Mesendoderm (in vitro differentiated cells): ENCODE results near the gene IL13.

Experiments used
- DNase-seq: peaks from one replicate; pipeline ENCODE4 v3.0.0; 2013
- H2AK5ac ChIP-seq: 2 replicates; pipeline ENCODE4 v1.6.1; 2013; ENCODE audit warnings: low read length, inconsistent platforms
- H2BK120ac ChIP-seq: 2 replicates; pipeline ENCODE4 v1.6.1; 2013; ENCODE audit warnings: low read depth, mild to moderate bottlenecking, low read length, moderate library complexity, mixed read lengths
- H2BK15ac ChIP-seq: replicated peaks from 2 replicates; pipeline ENCODE4 v1.6.1; 2013; ENCODE audit warnings: low read depth, mild to moderate bottlenecking, moderate library complexity
- H2BK5ac ChIP-seq: 2 replicates; pipeline ENCODE4 v1.6.1; 2013; ENCODE audit warnings: low read length, inconsistent platforms
- H3K18ac ChIP-seq: 2 replicates; pipeline ENCODE4 v1.6.1; 2013; ENCODE audit warnings: mild to moderate bottlenecking, low read length, mixed read lengths
- H3K23ac ChIP-seq: one replicate; pipeline ENCODE4 v1.6.1; 2013; ENCODE audit warnings: low read length
- H3K27ac ChIP-seq: 2 replicates; pipeline ENCODE4 v1.5.1; 2013; ENCODE audit warnings: low read depth, mild to moderate bottlenecking, inconsistent platforms, low read length, moderate library complexity
- H3K27me3 ChIP-seq: 2 replicates; pipeline ENCODE4 v1.6.1; 2013; ENCODE audit warnings: low read length, control low read depth, mild to moderate bottlenecking, inconsistent platforms; ENCODE audit not compliant: insufficient read depth, poor library complexity
- H3K36me3 ChIP-seq: 2 replicates; pipeline ENCODE4 v1.6.1; 2013; ENCODE audit warnings: low read length, inconsistent platforms; ENCODE audit not compliant: control insufficient read depth, insufficient read depth
- H3K4ac ChIP-seq: one replicate; pipeline ENCODE4 v1.6.1; 2013; ENCODE audit warnings: low read depth, mild to moderate bottlenecking, low read length, moderate library complexity
- H3K4me1 ChIP-seq: 2 replicates; pipeline ENCODE4 v1.6.1; 2013; ENCODE audit warnings: low read depth, low read length, inconsistent platforms; ENCODE audit not compliant: control insufficient read depth
- H3K4me2 ChIP-seq: 2 replicates; pipeline ENCODE4 v1.6.1; 2013; ENCODE audit warnings: low read length
- H3K4me3 ChIP-seq: 2 replicates; pipeline ENCODE4 v1.5.1; 2013; ENCODE audit warnings: mild to moderate bottlenecking, low read length
- H3K56ac ChIP-seq: one replicate; pipeline ENCODE4 v1.6.1; 2013; ENCODE audit warnings: low read length
- H3K79me1 ChIP-seq: 2 replicates; pipeline ENCODE4 v1.6.1; 2013; ENCODE audit warnings: low read length, inconsistent platforms
- H3K79me2 ChIP-seq: 2 replicates; pipeline ENCODE4 v1.6.1; 2013; ENCODE audit warnings: mild to moderate bottlenecking, low read length; ENCODE audit not compliant: control insufficient read depth, insufficient read depth
- H3K9ac ChIP-seq: 2 replicates; pipeline ENCODE4 v1.6.1; 2013; ENCODE audit warnings: low read length, inconsistent platforms
- H4K5ac ChIP-seq: one replicate; pipeline ENCODE4 v1.6.1; 2013; ENCODE audit warnings: low read length
- H4K8ac ChIP-seq: one replicate; pipeline ENCODE4 v1.6.1; 2013; ENCODE audit warnings: low read depth, mild to moderate bottlenecking, control low read depth, low read length, moderate library complexity
- WGBS: extraction: QIAGEN DNeasy Blood & Tissue Kit; methylation state at CpG from one replicate; pipeline ENCODE4 v1.1.7; 2013; ENCODE audit warnings: low lambda C conversion rate, missing lambda C conversion rate; ENCODE audit not compliant: insufficient coverage; ENCODE audit errors: extremely low coverage; 5-methylcytosine and 5-hydroxymethylcytosine counted together

The IL13 gene

GRCh38 chr5:132667761-132668705 is 10.1 kb downstream of the IL13 start:
- no peak overlapping the region for H3K27ac ChIP-seq
- H4K5ac ChIP-seq: no peak overlapping the region
- no peak overlapping the region for H3K56ac ChIP-seq
- H3K79me1 ChIP-seq: no peaks in the 10 kb centered on the region
- no peak overlapping the region for H3K18ac ChIP-seq
- no peak overlapping the region for H3K9ac ChIP-seq
- no peak overlapping the region for H2BK15ac ChIP-seq
- no peaks in the 10 kb centered on the region for H3K79me2 ChIP-seq
- H3K36me3 ChIP-seq: no peaks in the 10 kb centered on the region
- no peak overlapping the region for H3K4me2 ChIP-seq
- no peak overlapping the region for H2BK120ac ChIP-seq
- no peaks in the 10 kb centered on the region for H3K27me3 ChIP-seq
- no peaks in the 10 kb centered on the region for H3K4me1 ChIP-seq
- H3K4me3 ChIP-seq: no peak overlapping the region
- no peak overlapping the region for H3K23ac ChIP-seq
- no peak overlapping the region for H2BK5ac ChIP-seq
- no peak overlapping the region for H4K8ac ChIP-seq
- DNase-seq: peak; percentile 45
- WGBS: no CpG with 5 or more reads among the region's 22 CpGs
- no peak overlapping the region for H2AK5ac ChIP-seq
- no peak overlapping the region for H3K4ac ChIP-seq

- H2AK5ac ChIP-seq: no peak overlapping the region
- H3K4me1 ChIP-seq: peaks cover 2% of the 10 kb centered on the region
- no peak overlapping the region for H3K4ac ChIP-seq
- no peak overlapping the region for H3K4me2 ChIP-seq
- H3K36me3 ChIP-seq: no peaks in the 10 kb centered on the region
- no peak overlapping the region for H4K5ac ChIP-seq
- H3K27ac ChIP-seq: no peak overlapping the region
- no peak overlapping the region for H4K8ac ChIP-seq
- WGBS: no CpG with 5 or more reads among the region's 14 CpGs
- no peak overlapping the region for H3K9ac ChIP-seq
- no peak overlapping the region for H2BK120ac ChIP-seq
- DNase-seq: no peak
- no peaks in the 10 kb centered on the region for H3K79me2 ChIP-seq
- H3K56ac ChIP-seq: no peak overlapping the region
- no peak overlapping the region for H2BK15ac ChIP-seq
- no peaks in the 10 kb centered on the region for H3K79me1 ChIP-seq
- H3K23ac ChIP-seq: no peak overlapping the region
- no peaks in the 10 kb centered on the region for H3K27me3 ChIP-seq
- H3K4me3 ChIP-seq: no peak overlapping the region
- H3K18ac ChIP-seq: no peak overlapping the region
- H2BK5ac ChIP-seq: no peak overlapping the region
These were observed 10.9 kb downstream of the IL13 start for GRCh38 chr5:132668706-132669454.

- peaks cover 2% of the 10 kb centered on the region for H3K4me1 ChIP-seq
- no peak overlapping the region for H2AK5ac ChIP-seq
- no peak overlapping the region for H4K8ac ChIP-seq
- H3K9ac ChIP-seq: no peak overlapping the region
- no peak overlapping the region for H3K56ac ChIP-seq
- H3K27ac ChIP-seq: no peak overlapping the region
- H2BK15ac ChIP-seq: no peak overlapping the region
- no peak for DNase-seq
- H3K36me3 ChIP-seq: no peaks in the 10 kb centered on the region
- no peak overlapping the region for H3K23ac ChIP-seq
- H3K79me2 ChIP-seq: no peaks in the 10 kb centered on the region
- no CpG with 5 or more reads among the region's 7 CpGs for WGBS
- H3K4me3 ChIP-seq: no peak overlapping the region
- no peak overlapping the region for H2BK5ac ChIP-seq
- H2BK120ac ChIP-seq: no peak overlapping the region
- no peak overlapping the region for H3K18ac ChIP-seq
- H3K4me2 ChIP-seq: no peak overlapping the region
- H3K79me1 ChIP-seq: no peaks in the 10 kb centered on the region
- no peak overlapping the region for H4K5ac ChIP-seq
- H3K27me3 ChIP-seq: no peaks in the 10 kb centered on the region
- no peak overlapping the region for H3K4ac ChIP-seq
These were observed 11.5 kb downstream of the IL13 start for GRCh38 chr5:132669455-132669820.

- no peak overlapping the region for H2BK5ac ChIP-seq
- no peak overlapping the region for H3K4ac ChIP-seq
- H3K36me3 ChIP-seq: no peaks in the 10 kb centered on the region
- no peak overlapping the region for H2AK5ac ChIP-seq
- no peak overlapping the region for H3K18ac ChIP-seq
- H2BK15ac ChIP-seq: no peak overlapping the region
- H3K23ac ChIP-seq: no peak overlapping the region
- H3K79me2 ChIP-seq: no peaks in the 10 kb centered on the region
- no peak overlapping the region for H3K4me2 ChIP-seq
- no peaks in the 10 kb centered on the region for H3K27me3 ChIP-seq
- no CpG with 5 or more reads among the region's 16 CpGs for WGBS
- no peak overlapping the region for H3K9ac ChIP-seq
- no peak overlapping the region for H3K4me3 ChIP-seq
- H3K79me1 ChIP-seq: no peaks in the 10 kb centered on the region
- no peak for DNase-seq
- peaks cover 2% of the 10 kb centered on the region for H3K4me1 ChIP-seq
- H4K5ac ChIP-seq: no peak overlapping the region
- no peak overlapping the region for H4K8ac ChIP-seq
- H2BK120ac ChIP-seq: no peak overlapping the region
- H3K27ac ChIP-seq: no peak overlapping the region
- no peak overlapping the region for H3K56ac ChIP-seq
These were observed 12.3 kb downstream of the IL13 start for GRCh38 chr5:132669966-132670882.

- Histone ChIP-seq H2AK5ac (no peak overlapping the region), H3K18ac (no peak overlapping the region), H3K79me1 (no peaks in the 10 kb centered on the region), H3K27me3 (no peaks in the 10 kb centered on the region), H3K79me2 (no peaks in the 10 kb centered on the region), H3K4me2 (no peak overlapping the region), H3K23ac (no peak overlapping the region), H3K4me3 (no peak overlapping the region), H2BK15ac (no peak overlapping the region), H3K4ac (no peak overlapping the region), H2BK120ac (no peak overlapping the region), H3K9ac (no peak overlapping the region), H3K4me1 (peaks cover 2% of the 10 kb centered on the region), H3K56ac (no peak overlapping the region), H3K36me3 (no peaks in the 10 kb centered on the region), H3K27ac (no peak overlapping the region), H4K5ac (no peak overlapping the region), H2BK5ac (no peak overlapping the region), H4K8ac (no peak overlapping the region)
- no peak for DNase-seq
- no CpG with 5 or more reads among the region's 3 CpGs for WGBS
These were observed 13.0 kb downstream of the IL13 start for GRCh38 chr5:132671000-132671399.
